IMR-90 (cell line): ENCODE results near the gene ABHD1. TPM values are rescaled to one million over a fixed set of nuclear protein-coding genes. Genes with fewer than 3 reads are reported as not detected.

ENCODE experiments used
- ATAC-seq: fragments of 200-7000 bp; cut with Tn5 transposase; 2 replicates; pipeline ENCODE4 v1.9.1; 2020; ENCODE audit warnings: low read depth, mild to moderate bottlenecking, moderate library complexity
- BruUV-seq: library from RNA; stranded (reverse); fragments of 400-500 nt; replicated peaks from 2 replicates; lab custom pipeline; 2021; lab: Mats Ljungman, UMichigan
- CTCF ChIA-PET: fragments of 300-600 bp; formaldehyde crosslinking; extraction: SDS; loops from one replicate; lab custom pipeline; 2021; ENCODE audit warnings: antibody characterized with exemption; lab: Yijun Ruan, JAX
- POLR2A ChIA-PET: fragments of 300-600 bp; sonication (Branson Sonifier 250); formaldehyde crosslinking; loops from one replicate; lab custom pipeline; 2022; ENCODE audit warnings: antibody characterized with exemption; ENCODE audit not compliant: unreplicated experiment; lab: Charles Lee
- DNase-seq: peaks from one replicate; pipeline ENCODE4 v3.0.0; 2013
- H2AFZ ChIP-seq: replicated peaks from 2 replicates; pipeline ENCODE3; 2013; ENCODE audit warnings: low read length, mild to moderate bottlenecking; ENCODE audit not compliant: poor library complexity
- H2AK5ac ChIP-seq: 2 replicates; pipeline ENCODE4 v1.6.1; 2013; ENCODE audit warnings: low read depth, low read length, inconsistent platforms
- H2AK9ac ChIP-seq: replicated peaks from 2 replicates; pipeline ENCODE3; 2013; ENCODE audit warnings: mild to moderate bottlenecking, low read depth, low read length, moderate library complexity; ENCODE audit not compliant: poor library complexity
- H2BK120ac ChIP-seq: 2 replicates; pipeline ENCODE4 v1.6.1; 2013; ENCODE audit warnings: low read depth, low read length, inconsistent platforms
- H2BK15ac ChIP-seq: 3 replicates; pipeline ENCODE4 v1.6.1; 2013; ENCODE audit warnings: low read depth, low read length, inconsistent platforms
- H2BK20ac ChIP-seq: 2 replicates; pipeline ENCODE4 v1.6.1; 2013; ENCODE audit warnings: low read depth, mild to moderate bottlenecking, inconsistent platforms, low read length, moderate library complexity
- H2BK5ac ChIP-seq: 2 replicates; pipeline ENCODE4 v1.6.1; 2013; ENCODE audit warnings: mild to moderate bottlenecking, low read depth, low read length, inconsistent platforms; ENCODE audit not compliant: poor library complexity, severe bottlenecking
- H3K14ac ChIP-seq: replicated peaks from 2 replicates; pipeline ENCODE4 v1.6.1; 2013; ENCODE audit warnings: low read depth, low read length, inconsistent platforms
- H3K18ac ChIP-seq: 2 replicates; pipeline ENCODE4 v1.6.1; 2013; ENCODE audit warnings: low read depth, low read length, control low read depth
- H3K23ac ChIP-seq: 2 replicates; pipeline ENCODE4 v1.6.1; 2013; ENCODE audit warnings: low read depth, low read length, inconsistent platforms
- H3K27ac ChIP-seq: 2 replicates; pipeline ENCODE4 v1.5.1; 2013; ENCODE audit warnings: mild to moderate bottlenecking, control low read depth, low read length; ENCODE audit not compliant: insufficient read depth
- H3K27me3 ChIP-seq: 2 replicates; pipeline ENCODE4 v1.6.1; 2013; ENCODE audit warnings: low read length; ENCODE audit not compliant: control insufficient read depth, insufficient read depth
- H3K36me3 ChIP-seq: 2 replicates; pipeline ENCODE4 v1.6.1; 2013; ENCODE audit warnings: low read length, mixed read lengths; ENCODE audit not compliant: control insufficient read depth, insufficient read depth
- H3K4ac ChIP-seq: 2 replicates; pipeline ENCODE4 v1.6.1; 2013; ENCODE audit warnings: low read depth, low read length, inconsistent platforms
- H3K4me1 ChIP-seq: 2 replicates; pipeline ENCODE4 v1.6.1; 2013; ENCODE audit warnings: low read length, mixed read lengths; ENCODE audit not compliant: control insufficient read depth, insufficient read depth
- H3K4me2 ChIP-seq: 2 replicates; pipeline ENCODE4 v1.6.1; 2013; ENCODE audit warnings: low read depth, mild to moderate bottlenecking, control low read depth, low read length, moderate library complexity
- H3K4me3 ChIP-seq: 2 replicates; pipeline ENCODE4 v1.5.1; 2013; ENCODE audit warnings: low read depth, mild to moderate bottlenecking, control low read depth, low read length, moderate library complexity; ENCODE audit not compliant: insufficient read depth
- H3K56ac ChIP-seq: 2 replicates; pipeline ENCODE4 v1.6.1; 2013; ENCODE audit warnings: low read length, inconsistent platforms; ENCODE audit not compliant: insufficient read depth; ENCODE audit errors: extremely low read depth
- H3K79me1 ChIP-seq, 2 experiments: 2 replicates each; pipeline ENCODE4 v1.6.1; 2013; ENCODE audit warnings: low read length in 2 of 2, inconsistent platforms in 1 of 2, low read depth in 1 of 2
- H3K9ac ChIP-seq: 2 replicates; pipeline ENCODE4 v1.6.1; 2013; ENCODE audit warnings: low read depth, low read length, control low read depth
- H3K9me1 ChIP-seq: 2 replicates; pipeline ENCODE4 v1.6.1; 2013; ENCODE audit warnings: low read length, inconsistent platforms; ENCODE audit not compliant: insufficient read depth
- H3K9me3 ChIP-seq: 2 replicates; pipeline ENCODE4 v1.6.1; 2013; ENCODE audit warnings: low read length; ENCODE audit not compliant: control insufficient read depth, insufficient read depth
- H4K20me1 ChIP-seq: 2 replicates; pipeline ENCODE4 v1.6.1; 2013; ENCODE audit warnings: low read length, inconsistent platforms; ENCODE audit not compliant: insufficient read depth
- H4K5ac ChIP-seq: 2 replicates; pipeline ENCODE4 v1.6.1; 2013; ENCODE audit warnings: mild to moderate bottlenecking, low read depth, low read length, control low read depth
- H4K8ac ChIP-seq, 2 experiments: 2 replicates each; pipeline ENCODE4 v1.6.1; 2013; ENCODE audit warnings: low read depth in 2 of 2, low read length in 2 of 2, control low read depth in 1 of 2, inconsistent platforms in 1 of 2
- H4K91ac ChIP-seq: 2 replicates; pipeline ENCODE4 v1.6.1; 2013; ENCODE audit warnings: low read depth, low read length, inconsistent platforms; ENCODE audit not compliant: insufficient read depth
- CHD1 ChIP-seq: IDR thresholded peaks from 2 replicates; pipeline ENCODE4 v1.6.1; 2012; ENCODE audit warnings: low read depth, low read length, improper control_type of control experiment
- FOS ChIP-seq: fragments of 150-350 bp; IDR thresholded peaks from 2 replicates; pipeline ENCODE4 v1.6.1; 2016; ENCODE audit warnings: low read depth, low read length
- MAFK ChIP-seq: IDR thresholded peaks from 2 replicates; pipeline ENCODE4 v1.6.1; 2012; ENCODE audit warnings: low read depth, low read length, improper control_type of control experiment
- MAZ ChIP-seq: IDR thresholded peaks from 2 replicates; pipeline ENCODE4 v1.6.1; 2012; ENCODE audit warnings: low read depth, mild to moderate bottlenecking, low read length, improper control_type of control experiment, moderate library complexity, borderline replicate concordance
- NFE2L2 ChIP-seq: fragments of 150-350 bp; IDR thresholded peaks from 2 replicates; pipeline ENCODE4 v1.6.1; 2016; ENCODE audit warnings: low read depth, mild to moderate bottlenecking, low read length
- POLR2A ChIP-seq: IDR thresholded peaks from 2 replicates; pipeline ENCODE4 v1.6.1; 2012; ENCODE audit warnings: mild to moderate bottlenecking, low read depth, low read length
- RAD21 ChIP-seq: IDR thresholded peaks from 2 replicates; pipeline ENCODE4 v1.6.1; 2012; ENCODE audit warnings: low read length, improper control_type of control experiment
- RCOR1 ChIP-seq: IDR thresholded peaks from 2 replicates; pipeline ENCODE4 v1.6.1; 2012; ENCODE audit warnings: mild to moderate bottlenecking, low read length, improper control_type of control experiment; ENCODE audit not compliant: insufficient replicate concordance
- RFX5 ChIP-seq: IDR thresholded peaks from 2 replicates; pipeline ENCODE4 v1.8.0; 2012; ENCODE audit warnings: low read depth, mild to moderate bottlenecking, low read length, moderate library complexity
- WGBS, 2 experiments: methylation state at CpG; one replicate each; pipeline versions ENCODE4 v1.1.5 to v1.1.7; 2013; ENCODE audit warnings: missing lambda C conversion rate in 2 of 2; ENCODE audit not compliant: insufficient read length in 1 of 2; ENCODE audit errors: extremely low coverage in 2 of 2; 5-methylcytosine and 5-hydroxymethylcytosine counted together
- dilution Hi-C: fragments of 300-500 bp; cut with HindIII; formaldehyde crosslinking; loops from one replicate; pipeline ENCODE4 v1.14.3; 2018; ENCODE audit warnings: low sequenced_read_pairs; ENCODE audit not compliant: unreplicated experiment
- in situ Hi-C: fragments of 300-500 bp; cut with MboI; formaldehyde crosslinking; loops from 3 replicates; pipeline ENCODE4 v1.14.3; 2019; ENCODE audit warnings: low sequenced_read_pairs, inconsistent platforms, mixed read lengths
- intact Hi-C: fragments of 100-400 bp; cut with micrococcal nuclease; formaldehyde crosslinking; loops from 2 replicates; pipeline ENCODE4 v1.10.0; 2022
- polyA plus RNA-seq, 3 experiments: library from polyadenylated mRNA; depleted of rRNA; stranded (reverse); fragments of >200 nt; gene quantifications; 2 replicates each; pipeline ENCODE4 v1.2.3, GENCODE V29; 2012; ENCODE audit warnings: low replicate concordance in 1 of 3
- total RNA-seq: library from RNA; depleted of rRNA; stranded (reverse); fragments of >200 nt; gene quantifications from 2 replicates; pipeline ENCODE4 v1.2.3, GENCODE V29; 2012
- TF ChIP-seq, protein P1 (sequence below): fragments of 150-350 bp; IDR thresholded peaks from 2 replicates; pipeline ENCODE4 v1.6.1; 2016; ENCODE audit warnings: low read depth, mild to moderate bottlenecking, low read length, moderate library complexity, borderline replicate concordance
- TF ChIP-seq, protein P2 (sequence below): conservative IDR thresholded peaks from 2 replicates; pipeline ENCODE4 v1.5.1; 2012; ENCODE audit warnings: mild to moderate bottlenecking, low read depth, low read length, improper control_type of control experiment

Gene ABHD1
- total and polyA plus RNA-seq, 2 of the 4 experiments (the other 2 are of a cell fraction) = 0.24 TPM; not detected in 1

DNA sequence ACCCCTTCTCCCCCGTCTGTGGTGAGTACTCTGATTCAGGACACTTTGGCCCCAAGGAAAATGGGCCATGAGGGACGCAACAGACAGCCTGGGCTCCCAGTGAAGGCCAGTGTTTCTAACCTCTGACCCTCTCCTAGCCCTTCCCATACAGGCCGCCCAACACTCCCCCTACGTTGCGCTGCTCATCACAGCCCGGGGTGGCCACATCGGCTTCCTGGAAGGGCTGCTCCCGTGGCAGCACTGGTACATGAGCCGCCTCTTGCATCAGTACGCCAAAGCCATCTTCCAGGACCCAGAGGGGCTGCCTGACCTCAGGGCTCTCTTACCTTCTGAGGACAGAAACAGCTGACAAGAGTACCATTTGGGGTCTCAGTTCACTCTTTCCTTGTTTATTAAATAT lies 6.8 kb downstream of the ABHD1 start:
- Histone ChIP-seq H2BK120ac (no peak overlapping the region), H3K36me3 (peaks cover 34% of the 10 kb centered on the region), H3K4me2 (no peak overlapping the region)

More for the DNA sequence above, 6.8 kb downstream of the ABHD1 start:
- H3K4me1 ChIP-seq = peaks cover 9% of the 10 kb centered on the region
- no peak overlapping the region for H3K18ac ChIP-seq
- no peak overlapping the region for H3K14ac ChIP-seq
- H3K23ac ChIP-seq = no peak overlapping the region
- ATAC-seq (no peak), DNase-seq (no peak)
- H2BK5ac ChIP-seq = no peak overlapping the region
- H3K79me1 ChIP-seq = peaks cover 14 to 27% of the 10 kb centered on the region in 2 experiments
- no peak overlapping the region for H4K91ac ChIP-seq
- H3K4me3 ChIP-seq = no peak overlapping the region
- H4K20me1 ChIP-seq = peaks cover 15% of the 10 kb centered on the region
- H2AFZ ChIP-seq = no peak overlapping the region
- ChIA-PET POLR2A (no interaction called here), CTCF (no interaction called here)
- dilution Hi-C loops (no loop called here), in situ Hi-C loops (no loop called here), intact Hi-C loops (no loop called here)
- 97% methylated on average over 8 of the region's 10 CpGs; no CpG with 5 or more reads in 1 of the 2 experiments for WGBS, 2 experiments
- no peak overlapping the region for H4K5ac ChIP-seq
- no peak overlapping the region for H2BK20ac ChIP-seq
- H2BK15ac ChIP-seq = no peak overlapping the region
- no peak overlapping the region for H3K4ac ChIP-seq
- H3K9me3 ChIP-seq = no peaks in the 10 kb centered on the region
- H3K56ac ChIP-seq = no peak overlapping the region
- BruUV-seq = no TSS peak
- H4K8ac ChIP-seq = no peak overlapping the region
- TF ChIP-seq MAZ (no peak), CHD1 (no peak), MAFK (no peak), RAD21 (no peak), NFE2L2 (no peak), POLR2A (no peak), RFX5 (no peak), RCOR1 (no peak), FOS (no peak)
- TF ChIP-seq, protein P1, sequence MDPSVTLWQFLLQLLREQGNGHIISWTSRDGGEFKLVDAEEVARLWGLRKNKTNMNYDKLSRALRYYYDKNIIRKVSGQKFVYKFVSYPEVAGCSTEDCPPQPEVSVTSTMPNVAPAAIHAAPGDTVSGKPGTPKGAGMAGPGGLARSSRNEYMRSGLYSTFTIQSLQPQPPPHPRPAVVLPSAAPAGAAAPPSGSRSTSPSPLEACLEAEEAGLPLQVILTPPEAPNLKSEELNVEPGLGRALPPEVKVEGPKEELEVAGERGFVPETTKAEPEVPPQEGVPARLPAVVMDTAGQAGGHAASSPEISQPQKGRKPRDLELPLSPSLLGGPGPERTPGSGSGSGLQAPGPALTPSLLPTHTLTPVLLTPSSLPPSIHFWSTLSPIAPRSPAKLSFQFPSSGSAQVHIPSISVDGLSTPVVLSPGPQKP = no peak
- TF ChIP-seq, protein P2, sequence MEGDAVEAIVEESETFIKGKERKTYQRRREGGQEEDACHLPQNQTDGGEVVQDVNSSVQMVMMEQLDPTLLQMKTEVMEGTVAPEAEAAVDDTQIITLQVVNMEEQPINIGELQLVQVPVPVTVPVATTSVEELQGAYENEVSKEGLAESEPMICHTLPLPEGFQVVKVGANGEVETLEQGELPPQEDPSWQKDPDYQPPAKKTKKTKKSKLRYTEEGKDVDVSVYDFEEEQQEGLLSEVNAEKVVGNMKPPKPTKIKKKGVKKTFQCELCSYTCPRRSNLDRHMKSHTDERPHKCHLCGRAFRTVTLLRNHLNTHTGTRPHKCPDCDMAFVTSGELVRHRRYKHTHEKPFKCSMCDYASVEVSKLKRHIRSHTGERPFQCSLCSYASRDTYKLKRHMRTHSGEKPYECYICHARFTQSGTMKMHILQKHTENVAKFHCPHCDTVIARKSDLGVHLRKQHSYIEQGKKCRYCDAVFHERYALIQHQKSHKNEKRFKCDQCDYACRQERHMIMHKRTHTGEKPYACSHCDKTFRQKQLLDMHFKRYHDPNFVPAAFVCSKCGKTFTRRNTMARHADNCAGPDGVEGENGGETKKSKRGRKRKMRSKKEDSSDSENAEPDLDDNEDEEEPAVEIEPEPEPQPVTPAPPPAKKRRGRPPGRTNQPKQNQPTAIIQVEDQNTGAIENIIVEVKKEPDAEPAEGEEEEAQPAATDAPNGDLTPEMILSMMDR = no peak
- H2AK5ac ChIP-seq = no peak overlapping the region
- no peaks in the 10 kb centered on the region for H3K27me3 ChIP-seq
- H3K9me1 ChIP-seq = peaks cover 13% of the 10 kb centered on the region
- H3K9ac ChIP-seq = no peak overlapping the region
- H2AK9ac ChIP-seq = no peak overlapping the region
- no peak overlapping the region for H3K27ac ChIP-seq
